ENCODE results near the gene PRKCE.

PRKCE gene

GRCh38 chr2:45919711-45920111 lies 268.2 kb downstream of the PRKCE start:
- DNase-seq: no peak

- no peak for DNase-seq
Measured at GRCh38 chr2:45921921-45922320, 270.4 kb downstream of the PRKCE start.

DNA sequence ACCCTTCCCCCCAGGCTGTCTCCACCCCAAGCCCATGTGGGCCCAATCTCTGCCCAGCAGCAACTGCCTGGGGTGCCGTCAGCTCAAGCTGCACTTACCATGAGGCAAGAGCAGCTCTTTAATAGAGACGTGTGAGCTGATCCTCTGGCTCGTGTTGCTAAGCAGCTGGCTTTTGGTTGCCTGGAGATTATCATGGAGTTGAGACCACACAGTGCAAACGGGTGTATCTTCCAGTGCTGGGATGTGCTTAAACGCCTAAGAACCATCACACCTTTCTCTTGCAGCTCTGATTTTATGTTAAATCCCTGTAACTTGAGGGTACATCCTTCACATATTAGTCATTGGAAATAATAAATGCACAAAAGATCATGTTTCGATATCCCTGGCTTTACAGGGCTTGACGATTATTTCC lies 271.1 kb downstream of the PRKCE start:
- no peak for DNase-seq

- no peak for DNase-seq
Measured at GRCh38 chr2:45923701-45924100, 272.2 kb downstream of the PRKCE start.

- DNase-seq: no peak
Measured at GRCh38 chr2:45925026-45925425, 273.6 kb downstream of the PRKCE start.

- DNase-seq: no peak
Measured at GRCh38 chr2:45925636-45926366, 274.3 kb downstream of the PRKCE start.

DNA sequence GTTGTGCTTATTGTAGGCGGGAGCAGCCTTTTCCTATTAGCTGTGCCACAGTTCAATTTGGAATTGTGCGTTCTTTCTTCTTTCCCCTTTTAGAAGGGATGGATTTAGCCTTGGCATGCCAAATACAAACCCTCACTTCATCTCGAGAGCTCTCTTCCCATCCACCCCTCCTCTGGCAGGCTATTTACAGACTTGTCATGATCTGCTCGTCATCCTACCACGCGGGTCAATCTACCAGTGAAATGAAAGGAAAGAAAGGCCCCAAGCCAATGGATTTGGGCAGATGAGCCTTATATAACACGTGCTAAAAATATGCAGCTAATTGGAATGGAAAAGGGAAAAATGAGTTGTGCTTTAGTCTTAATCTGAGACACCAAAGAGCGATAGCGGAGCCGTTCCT lies 277.5 kb downstream of the PRKCE start:
- no peak for DNase-seq

DNA sequence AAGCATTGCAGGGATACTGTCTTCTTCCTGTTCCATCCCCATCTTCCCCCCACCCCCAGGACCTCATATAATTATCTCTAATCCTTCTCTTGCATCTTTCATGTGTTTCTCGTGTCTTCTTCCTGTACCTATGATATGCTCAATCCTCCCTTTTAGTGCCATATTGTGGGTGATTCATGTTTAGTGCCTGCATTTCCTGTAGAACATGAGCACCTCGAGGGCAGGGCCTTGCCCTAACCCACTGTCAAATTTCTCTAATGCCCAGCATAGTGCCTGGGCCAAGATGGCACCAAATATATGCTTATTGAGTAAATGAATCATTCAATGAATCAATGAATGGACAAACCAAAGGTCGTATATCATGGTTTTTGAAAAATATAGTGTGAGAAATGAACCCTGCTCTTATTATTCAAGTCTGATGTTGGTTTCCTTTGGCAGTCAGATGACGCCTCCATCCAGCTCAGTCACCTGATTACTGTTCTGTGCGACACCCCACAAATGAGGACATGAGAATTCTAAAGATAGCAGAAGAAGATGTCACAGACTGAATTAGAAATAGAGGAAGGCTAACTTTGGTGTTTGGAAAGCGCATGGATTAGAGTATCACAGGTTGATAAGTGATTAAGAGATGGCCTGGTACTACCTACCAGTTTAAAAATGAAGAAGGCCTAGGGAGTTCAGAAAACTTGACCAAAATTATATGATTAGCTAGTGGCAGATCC lies 278.4 kb downstream of the PRKCE start:
- no peak for DNase-seq

DNA sequence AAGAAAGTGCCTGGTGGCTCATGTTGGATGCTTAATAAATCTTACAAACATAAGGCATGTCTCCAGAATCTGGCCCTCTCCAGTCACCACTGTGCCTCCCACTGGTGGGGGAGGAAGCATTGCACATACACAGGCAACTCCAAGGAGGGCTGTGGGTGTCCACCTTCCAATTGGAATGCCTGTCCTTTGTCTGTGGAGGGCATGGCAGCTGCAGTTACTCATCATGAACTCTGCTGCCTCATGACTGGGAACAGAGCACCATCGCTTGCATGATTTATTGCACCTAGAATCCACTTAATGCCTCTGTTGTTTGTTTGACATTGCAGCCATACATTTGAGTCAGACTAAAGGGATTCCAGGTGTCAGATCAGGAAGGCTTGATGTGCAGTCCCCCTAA lies 278.9 kb downstream of the PRKCE start:
- DNase-seq: no peak

DNA sequence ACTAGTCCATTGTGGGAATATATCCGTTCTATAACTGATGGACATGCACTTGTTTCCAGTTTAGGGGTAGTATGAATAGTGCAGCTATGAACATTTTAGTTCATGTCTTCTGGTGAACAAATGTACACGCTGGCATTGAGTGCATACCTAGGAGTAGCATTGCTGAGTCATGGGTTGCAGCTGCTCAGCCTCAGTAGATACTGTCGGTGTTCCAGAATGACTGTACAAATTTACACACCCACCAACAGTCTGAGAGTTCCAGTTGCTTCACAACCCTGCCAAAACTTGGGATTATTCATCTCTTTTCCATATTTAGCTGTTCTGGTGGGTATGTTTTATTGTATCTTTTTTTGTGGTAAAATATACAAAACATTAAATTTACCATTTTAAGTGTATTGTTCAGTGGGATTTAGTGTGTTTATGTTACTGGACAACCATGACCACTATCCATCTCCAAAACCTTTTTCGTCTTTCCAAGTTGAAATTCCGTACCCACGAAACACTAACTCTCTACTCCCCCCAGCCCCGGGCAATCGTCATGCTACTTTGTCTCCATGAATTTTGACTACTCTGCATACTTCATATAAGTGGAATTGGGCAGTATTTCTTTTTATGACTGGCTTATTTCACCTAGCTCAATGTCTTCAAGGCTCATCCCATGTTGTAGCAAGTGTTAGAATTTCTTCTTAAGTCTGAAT lies 281.0 kb downstream of the PRKCE start:
- DNase-seq: no peak

- DNase-seq: peak; percentile 67
Measured at GRCh38 chr2:45935791-45936622, 284.5 kb downstream of the PRKCE start.

GRCh38 chr2:45936623-45936979 lies 285.1 kb downstream of the PRKCE start:
- no peak for DNase-seq

DNA sequence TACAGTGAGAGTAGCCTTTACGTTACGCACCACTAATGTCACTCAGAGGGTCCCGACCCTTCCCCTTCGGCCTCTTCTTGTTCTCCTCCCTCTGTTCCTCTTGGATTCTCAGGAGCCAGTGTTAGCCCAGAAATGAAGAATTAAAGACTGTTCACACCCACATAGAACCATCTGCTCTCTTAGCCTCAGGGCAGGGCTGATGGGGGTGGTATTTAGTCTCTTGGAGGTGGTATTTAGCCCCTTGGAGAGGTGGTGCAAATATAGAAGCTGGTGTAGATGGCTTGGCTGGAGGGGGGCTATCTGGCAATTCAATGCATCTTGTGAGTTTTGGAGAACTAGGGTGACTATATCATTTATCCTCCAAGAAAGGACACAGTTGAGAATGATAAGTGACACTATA lies 286.5 kb downstream of the PRKCE start:
- no peak for DNase-seq

DNA sequence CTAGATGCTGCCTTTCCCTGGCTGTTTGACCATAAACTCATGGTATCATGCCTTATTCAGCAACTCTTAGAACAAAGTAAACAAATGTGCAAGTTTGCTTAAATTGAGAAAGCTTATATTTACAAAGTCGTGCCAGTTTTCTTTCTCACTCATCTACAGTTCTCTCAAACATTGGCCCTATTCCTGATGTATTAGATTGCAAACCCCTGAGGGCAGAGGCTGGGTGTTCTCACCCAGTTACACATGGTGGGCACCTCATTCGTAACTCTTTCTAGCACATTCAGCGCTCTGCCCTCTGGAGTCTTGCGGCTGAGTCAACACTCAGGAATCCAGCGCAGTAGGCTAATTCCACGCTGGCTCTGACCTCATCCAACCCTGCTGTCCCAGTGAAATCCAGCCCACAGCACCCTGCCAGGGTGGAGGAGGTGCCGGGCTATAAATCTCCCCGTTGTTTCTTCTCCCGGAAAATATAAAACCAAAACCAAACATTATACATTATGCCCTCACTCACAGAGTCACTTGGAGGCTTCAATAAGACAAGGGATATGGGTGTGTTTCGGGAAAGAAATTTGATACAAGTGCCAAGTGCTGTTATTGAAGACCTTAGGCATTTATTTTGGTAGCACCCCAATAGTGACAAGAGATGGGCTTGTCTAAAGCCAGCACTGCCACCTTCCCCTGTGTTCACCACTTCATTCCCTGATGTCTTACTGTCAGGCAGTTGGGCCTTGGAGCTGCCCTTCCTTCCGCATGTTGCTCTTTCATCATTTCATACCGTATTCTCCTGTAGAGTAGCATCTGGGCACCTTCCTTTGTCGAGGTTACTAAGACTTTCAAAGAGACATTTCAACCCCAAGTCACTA lies 287.4 kb downstream of the PRKCE start:
- no peak for DNase-seq

DNA sequence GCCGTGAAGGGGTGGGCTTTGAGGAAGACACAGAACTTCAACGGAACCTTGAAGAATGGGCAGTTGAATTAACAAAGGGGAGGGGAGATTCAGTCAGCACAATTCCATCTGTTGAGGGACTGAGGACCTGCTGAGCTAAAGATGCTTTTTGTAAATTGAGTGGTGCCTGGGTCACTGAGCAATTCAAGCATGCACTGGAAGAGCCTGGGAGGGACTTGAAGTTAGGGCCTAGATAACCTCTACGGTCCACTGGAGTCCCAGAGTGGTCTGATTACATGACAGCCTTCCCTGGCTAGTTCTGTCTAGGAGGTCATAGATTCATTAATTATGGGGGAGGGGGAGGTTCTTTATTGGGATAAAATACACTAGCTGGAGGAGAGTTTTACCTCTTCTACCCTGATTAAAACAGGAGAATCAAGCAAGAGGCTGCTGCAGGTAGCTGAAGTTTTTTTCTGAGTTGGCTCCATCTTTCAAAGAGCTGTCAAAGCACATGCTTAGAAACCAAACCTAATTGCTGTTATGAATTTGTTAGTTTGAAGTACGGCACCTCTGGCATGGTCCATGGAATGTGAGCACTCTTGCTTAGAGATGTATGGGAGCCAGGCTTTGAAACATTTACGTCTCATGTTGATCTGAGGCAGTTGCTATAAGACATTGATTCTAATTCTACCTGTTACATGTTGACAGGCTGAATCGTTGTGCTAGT lies 290.2 kb downstream of the PRKCE start:
- DNase-seq: no peak

- DNase-seq: no peak
Measured at GRCh38 chr2:45942237-45942738, 290.8 kb downstream of the PRKCE start.

GRCh38 chr2:45943219-45944044 lies 292.0 kb downstream of the PRKCE start:
- no peak for DNase-seq

- no peak for DNase-seq
Measured at GRCh38 chr2:45944074-45944473, 292.6 kb downstream of the PRKCE start.

- DNase-seq: no peak
Measured at GRCh38 chr2:45945302-45945717, 293.8 kb downstream of the PRKCE start.

- no peak for DNase-seq
Measured at GRCh38 chr2:45946023-45946422, 294.5 kb downstream of the PRKCE start.

Measured in stimulated activated CD4-positive, alpha-beta T cell treated with anti-CD3 and anti-CD28 coated beads, Interleukin-15, amount 100 ng/mL, for 24 hours (primary cell).